ENCODE measurements around the gene NOD2.

DNA sequence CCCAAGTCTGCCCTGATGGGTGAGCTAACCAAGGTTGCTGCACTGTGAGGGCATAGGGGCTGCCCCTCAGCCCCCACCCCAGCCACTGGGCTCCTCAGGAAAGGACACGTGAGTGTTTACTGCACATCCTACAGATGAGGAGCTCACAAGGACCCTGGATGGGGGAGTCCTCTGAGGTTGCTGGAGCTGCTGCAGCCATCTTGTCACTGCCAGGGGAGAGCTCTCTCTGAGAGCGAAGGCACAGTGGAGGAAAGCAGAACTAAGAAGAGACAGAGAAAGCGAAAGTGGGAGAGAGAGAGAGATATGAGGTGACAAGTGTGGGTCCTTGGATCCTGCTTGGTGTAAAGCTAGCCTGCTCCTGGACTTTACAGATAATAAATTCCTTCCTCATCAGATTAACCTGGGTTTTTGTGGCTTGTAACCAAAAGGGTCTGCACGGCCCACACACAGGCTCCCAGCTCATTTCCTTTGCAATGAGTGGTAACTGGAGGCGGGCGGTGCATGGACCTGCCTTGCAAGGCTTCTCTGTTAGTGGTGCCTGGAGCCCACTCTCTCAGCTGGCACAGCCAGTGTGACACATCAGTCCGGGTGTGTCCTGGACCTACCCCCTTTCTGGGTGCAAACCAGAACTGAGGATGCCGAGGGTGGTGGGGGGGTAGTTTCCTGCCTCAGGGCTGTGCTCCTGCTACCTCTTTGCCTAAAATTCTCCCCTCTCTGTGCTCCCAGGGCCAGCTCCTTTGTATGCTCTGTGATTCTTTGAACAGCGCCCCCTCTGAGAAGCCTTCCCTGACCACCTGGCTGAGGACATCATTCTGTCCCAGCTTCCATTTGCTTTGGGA is 26.5 kb upstream of the NOD2 start:
- TF ChIP-seq SUZ12 (IDR thresholded peaks at IDR 0.05; ENCODE audit: extremely low read depth, insufficient read depth, insufficient read length) = no peak
- no peak for TF ChIP-seq ZNF274 (IDR thresholded peaks at IDR 0.05; ENCODE audit: low read depth, low read length)
